ENCODE results near the gene POPDC2.

GRCh38 chr3:119594066-119594465, 66.3 kb downstream of the POPDC2 start:
- TF ChIP-seq GATA2 (IDR thresholded peaks at IDR 0.05; ENCODE audit: low read depth, low read length) = no peak
- no peak for TF ChIP-seq GATA3 (IDR thresholded peaks at IDR 0.05; ENCODE audit: low read depth, low read length)
